GM18498 (cell line): ENCODE data around the gene KCTD16.

Experiments used
- ATAC-seq: cut with Tn5 transposase; IDR thresholded peaks from one replicate; pipeline ENCODE4 v1.9.1; 2021; ENCODE audit warnings: mild to moderate bottlenecking, moderate library complexity; ENCODE audit not compliant: unreplicated experiment

The KCTD16 gene

GRCh38 chr5:144170276-144171024 is at the start of gene KCTD16, which contains the start of gene YIPF5:
TSS of gene KCTD16 (plus strand) at chr5:144170873.
TSS of gene YIPF5 (minus strand) at chr5:144170659. CDS start at chr5:144169955, 704 bp downstream.
- peak; percentile 99 for ATAC-seq

- ATAC-seq, result no peak
Measured at GRCh38 chr5:144121577-144121976, 49.1 kb upstream of the KCTD16 start.

DNA sequence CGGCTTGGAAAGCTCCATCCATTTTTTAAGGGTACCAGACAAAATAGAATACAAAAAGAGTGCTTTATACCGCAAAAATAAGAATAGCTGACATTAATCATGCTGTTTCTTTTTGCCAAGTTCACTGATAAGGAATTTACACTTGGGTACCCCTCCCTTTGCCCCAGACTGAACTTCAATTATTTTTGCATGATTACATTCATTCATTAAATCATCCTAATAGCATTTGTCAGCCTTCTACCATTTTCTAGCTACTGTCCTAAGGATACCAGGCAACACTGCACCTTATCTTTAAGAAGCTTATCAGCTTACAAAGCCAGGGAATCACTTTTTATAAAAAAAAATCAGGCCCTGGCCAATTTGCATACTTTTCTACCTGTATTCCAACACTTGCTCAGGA is 48.6 kb upstream of the KCTD16 start:
- no peak for ATAC-seq

DNA sequence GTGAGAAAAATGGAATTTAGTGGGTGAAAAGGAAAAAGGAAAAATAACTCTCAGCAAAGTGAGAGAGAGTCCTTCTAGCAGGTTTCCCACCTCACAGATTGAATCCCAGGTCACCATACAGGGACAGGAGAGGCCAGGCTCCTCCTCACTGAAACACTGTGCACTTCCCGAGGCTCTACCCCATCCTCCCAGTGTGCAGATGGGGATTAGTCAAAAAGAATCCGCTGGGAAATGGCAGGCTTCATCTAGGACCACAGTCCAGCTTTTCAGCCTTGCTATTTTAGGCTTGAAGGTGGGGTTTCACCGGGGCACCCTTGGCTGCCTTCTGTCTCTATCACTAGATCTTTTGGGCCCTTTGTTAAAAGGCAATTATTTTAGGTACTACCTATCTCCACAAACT is 48.0 kb upstream of the KCTD16 start:
- ATAC-seq, result no peak

GRCh38 chr5:144125163-144125726 is 45.4 kb upstream of the KCTD16 start:
- ATAC-seq, result no peak

DNA sequence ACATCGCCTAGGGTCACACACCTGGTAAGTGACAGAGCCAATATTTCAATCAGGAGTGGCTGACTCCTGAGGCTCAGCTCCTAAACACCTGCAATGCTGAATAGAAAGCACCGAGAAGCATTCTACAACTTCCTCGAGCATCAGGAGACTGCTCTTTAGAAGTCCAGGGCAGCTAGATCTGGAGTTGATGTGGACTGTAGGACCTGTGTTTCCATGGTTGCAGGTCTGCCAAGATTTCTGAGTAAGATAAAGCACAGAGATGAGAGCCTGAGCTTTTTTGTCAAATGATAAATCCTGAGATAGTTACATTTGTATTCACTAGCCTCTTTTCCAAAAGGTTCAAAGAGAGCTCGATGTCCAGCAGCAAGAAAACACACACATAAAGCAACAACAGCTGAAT is 44.0 kb upstream of the KCTD16 start:
- ATAC-seq, result no peak

DNA sequence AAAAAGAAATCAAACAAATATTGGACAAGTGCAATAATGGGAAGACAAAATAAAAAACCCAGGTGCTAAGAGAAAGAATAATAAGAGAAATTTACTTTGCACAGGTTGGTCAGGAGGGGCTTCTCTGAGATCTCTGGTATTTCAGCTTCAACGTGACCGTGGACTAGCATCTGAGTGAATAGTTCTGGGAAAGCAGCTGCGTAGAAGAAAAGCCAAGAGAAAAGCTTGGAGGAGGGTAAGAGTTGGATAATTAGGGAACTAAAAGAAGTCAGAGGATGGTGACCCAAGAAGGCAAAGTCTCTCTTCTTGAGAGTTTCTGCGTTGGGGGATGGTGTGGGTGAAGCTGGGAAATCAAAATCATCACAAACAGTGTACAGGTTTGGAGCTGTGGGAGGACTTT is 41.8 kb upstream of the KCTD16 start:
- ATAC-seq, result no peak

DNA sequence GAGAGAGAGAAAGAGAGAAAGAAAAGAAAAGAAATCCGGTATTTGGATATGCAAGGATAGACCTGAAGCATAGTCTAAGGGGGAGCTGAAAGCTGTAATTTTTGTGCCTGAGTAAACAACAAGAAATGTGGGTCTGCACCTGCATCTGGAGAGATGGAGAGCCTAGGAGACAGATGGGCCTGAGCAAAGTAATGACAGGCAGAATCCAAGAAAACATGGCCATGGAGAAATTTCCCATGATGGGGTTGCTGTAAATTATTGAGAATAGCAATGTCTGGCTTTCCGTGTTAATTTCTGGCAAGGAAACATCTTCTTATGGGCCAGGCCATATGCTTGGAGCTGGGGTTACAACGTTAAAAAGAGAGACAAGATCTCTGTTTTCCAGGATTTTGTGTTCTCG is 40.4 kb upstream of the KCTD16 start:
- no peak for ATAC-seq

GRCh38 chr5:144131261-144131660 is 39.4 kb upstream of the KCTD16 start:
- ATAC-seq, result no peak

DNA sequence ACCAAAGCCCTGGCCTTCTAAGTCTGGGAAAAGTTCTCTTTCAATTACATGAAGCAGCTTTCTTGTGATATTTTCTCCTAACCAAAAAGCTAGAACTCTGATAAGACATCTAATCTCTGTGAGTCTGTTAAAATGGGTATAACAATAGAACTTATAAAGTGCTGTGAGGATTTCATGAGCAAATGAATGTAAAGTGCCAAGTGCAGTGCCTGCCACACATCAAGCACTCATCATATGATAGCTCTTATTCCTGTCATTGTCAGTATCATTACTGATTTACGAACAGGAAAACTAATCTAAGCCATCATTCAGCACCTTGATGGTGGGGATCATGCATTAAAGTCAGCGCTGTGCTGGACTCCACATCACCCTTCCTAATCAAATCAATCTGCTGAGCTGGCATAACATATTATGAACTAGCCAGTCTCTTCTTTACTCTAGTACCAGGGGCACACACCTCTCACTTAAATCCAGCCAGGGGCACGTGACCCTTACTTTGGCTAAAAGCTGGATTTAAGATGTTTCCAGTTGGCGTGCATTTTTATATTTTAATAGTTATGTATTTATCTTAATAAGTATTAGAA is 37.5 kb upstream of the KCTD16 start:
- no peak for ATAC-seq

- no peak for ATAC-seq
Measured at GRCh38 chr5:144134194-144134826, 36.4 kb upstream of the KCTD16 start.

DNA sequence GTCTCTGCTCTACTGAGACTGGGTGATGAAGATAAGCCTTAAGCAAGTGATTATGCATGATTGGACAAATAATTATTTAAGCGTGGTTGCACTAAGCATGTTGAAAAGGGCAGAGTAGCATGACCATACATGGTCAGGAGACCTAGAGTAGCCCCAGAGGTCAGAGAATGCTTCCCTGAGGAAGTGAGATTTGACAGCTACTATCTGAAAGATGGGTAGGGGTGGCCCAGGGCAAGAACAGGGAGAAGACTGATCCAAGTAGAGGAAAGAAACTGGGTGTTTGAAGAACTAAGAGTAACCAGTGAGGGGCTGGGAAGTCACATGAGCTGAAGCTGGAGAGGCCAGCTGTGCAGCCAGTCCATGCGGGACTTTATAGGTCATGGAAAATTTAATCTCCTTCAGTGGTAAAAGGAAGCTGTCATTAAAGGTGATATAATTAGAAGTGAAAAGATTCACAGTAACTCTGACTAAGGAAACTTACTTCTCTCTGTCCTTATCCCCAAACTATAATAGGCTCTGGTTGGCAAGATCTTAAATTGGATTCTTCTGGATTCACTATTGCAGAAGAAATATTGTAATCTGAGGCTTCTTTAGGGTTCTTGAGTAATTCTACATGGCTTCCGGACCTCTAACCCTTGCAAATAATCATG is 35.4 kb upstream of the KCTD16 start:
- no peak for ATAC-seq

GRCh38 chr5:144139586-144139985 is 31.1 kb upstream of the KCTD16 start:
- ATAC-seq, result no peak

DNA sequence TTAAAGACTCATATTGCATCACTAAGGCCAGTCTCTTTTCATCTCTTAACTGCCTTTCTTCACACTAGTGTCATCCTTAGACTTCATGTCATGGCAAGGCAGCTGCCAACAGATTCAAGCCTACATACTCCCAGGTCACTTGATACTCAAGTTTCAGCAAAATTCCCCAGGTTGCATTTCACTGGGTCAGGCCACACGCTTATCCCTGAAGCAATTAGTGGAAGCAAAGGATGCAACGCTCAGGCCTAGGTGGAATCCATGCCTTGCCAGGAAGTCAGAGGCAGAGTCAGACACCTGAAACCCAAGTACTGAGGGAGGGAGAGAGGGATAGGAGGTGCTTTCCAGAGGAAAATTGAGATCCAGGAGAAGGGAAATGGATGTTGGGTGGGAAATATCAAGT is 29.1 kb upstream of the KCTD16 start:
- peak; percentile 5 for ATAC-seq

DNA sequence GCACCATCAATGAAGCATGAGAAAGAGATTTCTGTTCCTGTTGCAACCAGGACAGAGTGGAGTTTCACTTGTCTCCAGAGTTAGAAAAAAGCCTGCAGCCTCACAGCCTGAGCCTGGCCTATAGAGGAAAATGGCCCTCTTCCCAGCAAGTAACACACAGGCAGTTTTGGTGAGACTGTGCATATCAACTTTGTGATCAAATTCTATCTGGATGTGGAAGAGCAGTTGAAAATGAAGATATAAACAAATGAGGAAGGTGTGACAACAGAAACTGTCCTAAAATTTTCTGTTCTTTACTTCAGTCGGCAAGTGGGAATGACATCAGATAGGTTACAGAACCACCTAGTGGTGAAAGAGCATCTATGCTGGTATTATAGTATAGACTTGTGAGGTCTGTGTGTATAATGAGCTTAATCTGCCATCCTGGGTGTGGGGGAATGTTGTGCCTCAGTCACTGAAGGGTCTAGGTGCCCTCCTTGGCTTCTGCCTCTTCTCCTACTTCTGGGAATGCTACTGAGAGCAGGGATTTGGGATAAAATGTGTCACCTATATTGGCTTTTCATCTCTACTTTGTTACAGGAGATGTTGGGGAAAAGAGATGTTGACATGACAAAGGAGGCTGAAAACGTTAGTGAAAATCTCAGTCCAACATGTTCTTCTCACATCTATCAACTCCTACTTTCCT is 28.4 kb upstream of the KCTD16 start:
- ATAC-seq, result peak; percentile 98

GRCh38 chr5:144142824-144143162 is 27.9 kb upstream of the KCTD16 start:
- no peak for ATAC-seq

DNA sequence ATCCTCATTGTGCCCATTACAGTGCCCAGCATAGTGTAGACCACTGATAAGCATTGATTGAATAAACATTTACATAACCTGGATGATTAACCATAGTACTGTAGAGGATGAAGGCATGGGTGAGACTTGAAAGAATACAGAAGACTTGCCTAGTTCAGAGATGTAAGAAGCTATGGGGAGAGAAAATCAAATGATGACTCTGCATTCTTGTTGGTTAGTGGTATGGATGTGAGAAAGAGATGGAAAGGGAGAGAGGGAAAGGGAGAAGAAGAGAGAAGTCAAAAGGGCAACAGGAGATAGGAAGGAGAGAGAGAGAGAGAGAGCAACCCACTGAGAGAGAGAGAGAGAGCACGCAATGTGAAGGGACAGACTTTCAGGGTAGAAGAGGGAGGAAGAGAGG is 27.0 kb upstream of the KCTD16 start:
- no peak for ATAC-seq

GRCh38 chr5:144144956-144145751 is 25.5 kb upstream of the KCTD16 start:
- no peak for ATAC-seq

- no peak for ATAC-seq
Measured at GRCh38 chr5:144151026-144151425, 19.6 kb upstream of the KCTD16 start.

DNA sequence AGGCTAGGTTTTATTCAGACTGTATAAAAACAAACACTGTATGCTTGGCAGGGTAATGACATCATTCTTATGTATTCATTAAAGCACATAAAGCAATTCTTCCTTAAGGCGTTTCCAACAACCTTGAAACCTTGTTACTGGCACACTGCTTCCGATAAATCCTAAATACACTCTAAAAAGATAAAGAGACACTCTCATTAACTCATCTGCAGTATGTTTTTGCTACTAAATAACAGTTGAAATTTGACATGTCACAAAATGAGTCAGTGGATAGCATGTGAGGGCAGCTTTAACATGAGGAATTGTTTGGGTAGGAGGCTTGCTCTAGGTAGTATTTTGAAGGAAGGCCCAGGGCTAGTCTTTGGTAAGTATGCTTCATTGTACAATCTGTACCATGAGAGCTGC is 13.9 kb upstream of the KCTD16 start:
- no peak for ATAC-seq
